CD4-positive, alpha-beta T cell treated with Interleukin-6 at 100 ng/mL for 8 hours (primary cell): ENCODE results near the gene SH2B2.
"Not testable (repeated sequence)": the region's sequence is repeated elsewhere in the genome, so short reads cannot be mapped to it uniquely, and the experiment has no call there.

Source experiments
- DNase-seq: peaks from one replicate; pipeline ENCODE4 v3.0.0-alpha.2; 2020; ENCODE audit warnings: mixed read lengths, low spot score

Gene SH2B2

GRCh38 chr7:102337002-102337401, 50.3 kb downstream of the SH2B2 start:
- DNase-seq: not testable (repeated sequence)

DNA sequence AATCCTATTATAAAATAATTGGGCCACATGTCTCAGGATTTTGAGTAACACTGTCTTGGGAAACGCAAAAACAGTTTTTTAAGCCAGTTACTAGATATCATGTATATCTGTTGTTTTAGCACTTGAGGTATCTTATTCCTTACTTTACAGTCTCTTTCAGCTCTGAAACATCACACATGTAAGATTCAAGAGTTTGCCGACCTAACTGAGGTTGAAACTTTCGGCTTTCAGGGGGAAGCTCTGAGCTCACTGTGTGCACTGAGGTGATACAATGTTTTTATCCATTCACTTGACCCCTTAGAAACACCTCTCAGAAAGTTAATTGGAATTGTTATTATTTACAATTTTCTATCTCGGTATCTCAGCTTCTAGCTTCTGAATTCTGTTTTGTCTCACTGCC, 50.8 kb downstream of the SH2B2 start:
- not testable (repeated sequence) for DNase-seq

DNA sequence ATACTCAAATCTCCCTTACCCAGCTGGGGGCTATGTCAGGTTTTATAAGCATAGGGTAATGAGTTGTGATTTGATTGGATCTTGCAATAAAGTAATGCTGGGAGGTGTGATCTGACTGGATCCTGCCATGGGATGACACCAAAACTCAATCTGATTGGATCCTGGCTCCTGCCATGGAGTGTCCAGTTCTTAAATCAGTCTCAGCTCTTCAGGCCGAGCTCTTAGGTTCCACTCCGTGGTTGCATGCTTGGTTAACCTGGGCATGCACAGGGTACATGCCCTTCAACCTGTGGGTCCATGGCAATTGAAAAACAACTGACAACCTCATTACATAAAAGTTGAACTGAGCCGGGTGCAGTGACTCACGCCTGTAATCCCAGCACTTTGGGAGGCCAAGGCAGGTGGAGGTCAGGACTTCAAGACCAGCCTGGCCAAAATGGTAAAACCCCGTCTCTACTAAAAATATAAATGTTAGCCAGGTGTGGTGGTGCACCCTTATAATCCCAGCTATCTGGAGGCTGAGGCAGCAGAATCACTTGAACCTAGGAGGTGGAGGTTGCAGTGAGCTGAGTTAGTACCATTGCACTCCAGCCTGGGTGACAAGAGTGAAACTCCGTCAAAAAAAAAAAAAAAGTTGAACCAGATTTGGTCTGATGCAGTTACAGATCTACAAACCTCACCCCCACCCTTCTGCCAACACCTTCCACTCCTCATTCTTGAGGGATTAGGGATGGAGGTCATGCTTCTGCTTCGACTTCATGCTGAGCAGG, 54.1 kb downstream of the SH2B2 start:
- not testable (repeated sequence) for DNase-seq

- not testable (repeated sequence) for DNase-seq
Observed at GRCh38 chr7:102346983-102347382, 60.3 kb downstream of the SH2B2 start.

GRCh38 chr7:102356344-102356743, 69.7 kb downstream of the SH2B2 start, which contains the start of gene SPDYE6:
TSS of gene SPDYE6 (minus strand) at chr7:102356444. CDS start at chr7:102356023, 421 bp downstream.
- not testable (repeated sequence) for DNase-seq

- peak; percentile 97 for DNase-seq
Observed at GRCh38 chr7:102363549-102364393, 77.1 kb downstream of the SH2B2 start.

DNA sequence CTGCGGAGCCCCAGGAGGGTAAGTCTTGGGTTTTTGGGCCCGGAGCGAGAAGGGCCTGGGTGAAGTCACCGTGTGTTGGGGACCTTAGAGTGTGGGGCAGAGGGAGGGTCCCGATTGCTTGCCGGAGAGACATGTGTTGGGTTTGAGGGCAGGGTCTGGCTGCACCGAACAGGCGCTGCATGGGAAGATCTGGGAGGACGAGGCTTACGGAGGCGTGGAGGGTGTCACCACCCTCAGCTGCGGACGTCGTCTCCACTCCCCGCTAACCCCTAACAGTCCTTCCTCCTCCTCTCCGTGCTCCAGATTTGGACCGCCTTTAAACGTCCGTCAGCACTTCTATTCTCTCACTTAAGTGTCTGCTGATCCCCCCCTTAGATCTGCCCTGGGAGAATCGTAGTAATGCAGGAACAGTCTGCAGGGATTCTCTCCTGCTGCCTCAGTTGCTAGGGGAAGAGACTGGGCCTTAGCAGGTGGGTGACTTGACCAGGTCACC, 77.8 kb downstream of the SH2B2 start:
- not testable (repeated sequence) for DNase-seq

DNA sequence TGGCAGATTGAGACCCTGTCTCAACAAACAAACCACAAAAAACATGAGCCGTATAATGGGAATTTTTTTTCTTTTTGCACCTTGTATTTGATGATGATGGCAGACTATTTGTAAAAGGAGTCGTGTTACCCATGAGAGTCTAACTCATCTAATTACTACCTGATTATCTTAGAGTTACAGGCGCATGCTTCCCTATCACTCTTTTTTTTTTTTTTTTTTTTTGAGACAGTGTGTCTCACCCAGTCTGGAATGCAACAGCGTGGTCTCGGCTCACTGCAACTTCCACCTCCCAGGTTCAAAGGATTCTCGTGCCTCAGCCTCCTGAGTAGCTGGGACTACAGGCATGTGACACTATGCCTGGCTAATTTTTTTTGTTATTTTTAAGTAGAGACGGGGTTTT, 78.7 kb downstream of the SH2B2 start:
- DNase-seq: not testable (repeated sequence)

DNA sequence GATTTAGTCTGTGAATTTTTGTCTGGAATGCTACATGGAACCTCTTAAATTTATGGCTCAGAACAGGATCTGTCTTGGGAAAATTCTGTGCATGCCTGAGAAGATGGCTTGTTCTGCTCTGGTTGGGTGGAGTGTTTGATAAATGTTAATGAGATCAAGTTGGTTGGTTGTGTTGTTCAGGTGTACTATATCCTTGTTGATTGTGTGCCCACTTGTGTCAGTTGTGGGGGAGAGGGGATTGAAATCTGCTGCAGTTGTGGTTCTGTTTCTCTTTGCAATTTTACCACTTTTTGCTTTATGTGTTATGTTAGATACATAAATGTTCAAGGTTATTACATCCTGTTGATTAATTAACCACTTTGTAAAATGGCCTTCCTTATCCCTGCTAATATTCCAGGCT, 83.4 kb downstream of the SH2B2 start:
- DNase-seq: not testable (repeated sequence)
